SK-N-MC (cell line): ENCODE measurements around the gene LMF1.

ENCODE experiments used
- DNase-seq: peaks from one replicate; pipeline ENCODE4 v3.0.0-alpha.2; 2011; ENCODE audit warnings: low read depth, low spot score
- H3K27ac ChIP-seq: fragments of 200-600 bp; sonication (generic); 2 replicates; pipeline ENCODE4 v1.5.1; 2016; ENCODE audit warnings: mixed run types
- H3K36me3 ChIP-seq: fragments of 200-600 bp; sonication (generic); 2 replicates; pipeline ENCODE4 v1.6.1; 2017; ENCODE audit warnings: antibody characterized with exemption, low read length, mixed read lengths; ENCODE audit not compliant: insufficient read depth
- H3K4me3 ChIP-seq: fragments of 200-600 bp; sonication (generic); 2 replicates; pipeline ENCODE4 v1.5.1; 2016
- H3K9ac ChIP-seq: fragments of 200-600 bp; sonication (generic); 2 replicates; pipeline ENCODE4 v1.8.0; 2017; ENCODE audit warnings: mixed run types, mixed read lengths; ENCODE audit not compliant: insufficient read length
- H3K9me3 ChIP-seq: fragments of 200-600 bp; sonication (generic); 2 replicates; pipeline ENCODE4 v1.6.1; 2017; ENCODE audit warnings: low read depth, mild to moderate bottlenecking, antibody characterized with exemption, low read length, moderate library complexity, mixed read lengths
- EZH2 ChIP-seq: fragments of 200-600 bp; sonication (generic); IDR thresholded peaks from one replicate; pipeline ENCODE4 v1.6.1; 2017; ENCODE audit warnings: antibody characterized with exemption
- FOXP2 ChIP-seq: optimal IDR thresholded peaks from 2 replicates; pipeline ENCODE3; 2011; ENCODE audit warnings: mild to moderate bottlenecking, moderate library complexity; ENCODE audit not compliant: insufficient read depth; ENCODE audit errors: extremely low read length, control extremely low read depth
- POLR2AphosphoS5 ChIP-seq: IDR thresholded peaks from 2 replicates; pipeline ENCODE4 v1.6.1; 2012; ENCODE audit warnings: mild to moderate bottlenecking, low read depth, low read length, borderline replicate concordance

The LMF1 gene

GRCh38 chr16:882256-882655 lies 88.5 kb downstream of the LMF1 start:
- TF ChIP-seq FOXP2 (no peak), POLR2AphosphoS5 (no peak), EZH2 (no peak)
- H3K27ac ChIP-seq: no peak overlapping the region
- H3K9me3 ChIP-seq: peaks cover 4% of the 10 kb centered on the region; the same call in 1 of the 2 replicates
- DNase-seq: no peak
- no peaks in the 10 kb centered on the region for H3K36me3 ChIP-seq
- H3K4me3 ChIP-seq: no peak overlapping the region
- no peak overlapping the region for H3K9ac ChIP-seq

DNA sequence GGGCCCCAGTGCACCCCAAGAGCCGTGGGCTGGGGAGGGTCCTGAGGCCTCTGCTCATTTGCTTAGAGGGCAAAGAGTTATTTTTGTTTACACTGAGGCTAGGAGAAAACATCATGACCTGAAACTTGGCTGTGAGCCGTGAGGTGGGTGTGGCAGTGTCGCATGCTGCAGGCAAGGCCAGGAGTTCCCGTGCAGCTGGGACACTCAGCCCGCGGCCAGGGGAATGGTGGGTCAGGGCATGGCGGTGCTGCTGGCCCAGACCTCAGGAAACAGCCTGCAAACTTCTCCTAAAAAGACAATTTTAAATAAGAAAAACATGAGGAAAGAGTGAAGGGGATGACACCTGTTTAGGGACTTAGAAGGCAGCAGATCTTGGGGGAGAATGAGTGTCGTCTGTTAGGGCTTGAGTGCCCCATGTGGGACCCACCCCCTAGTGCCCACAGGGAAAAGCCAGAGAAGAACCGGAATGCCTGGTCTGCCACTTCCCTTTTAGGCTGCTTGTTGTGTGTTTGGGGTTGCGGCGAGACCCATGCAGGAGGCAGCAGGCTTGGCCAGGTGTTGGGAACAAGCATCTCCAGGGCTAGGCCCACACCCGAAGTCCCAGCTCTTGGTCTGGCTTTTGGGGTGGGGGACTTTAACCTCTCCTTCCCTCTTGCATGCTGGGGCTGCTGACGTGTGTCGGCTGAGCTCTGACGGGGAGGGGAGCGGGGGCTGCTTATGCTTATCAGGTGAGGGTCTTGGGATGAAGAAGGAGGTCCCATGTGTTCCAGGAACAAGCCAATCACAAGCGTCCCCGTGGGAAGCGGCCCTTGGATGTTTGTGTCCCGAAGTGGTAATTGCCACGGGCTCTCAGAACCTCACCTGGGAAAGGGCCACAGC lies 89.3 kb downstream of the LMF1 start:
- Histone ChIP-seq H3K4me3 (no peak overlapping the region), H3K9ac (no peak overlapping the region), H3K27ac (no peak overlapping the region), H3K36me3 (no peaks in the 10 kb centered on the region), H3K9me3 (peaks cover 4% of the 10 kb centered on the region; the same call in 1 of the 2 replicates)
- TF ChIP-seq POLR2AphosphoS5: no peak
- TF ChIP-seq EZH2: no peak
- TF ChIP-seq FOXP2: no peak
- DNase-seq: no peak

DNA sequence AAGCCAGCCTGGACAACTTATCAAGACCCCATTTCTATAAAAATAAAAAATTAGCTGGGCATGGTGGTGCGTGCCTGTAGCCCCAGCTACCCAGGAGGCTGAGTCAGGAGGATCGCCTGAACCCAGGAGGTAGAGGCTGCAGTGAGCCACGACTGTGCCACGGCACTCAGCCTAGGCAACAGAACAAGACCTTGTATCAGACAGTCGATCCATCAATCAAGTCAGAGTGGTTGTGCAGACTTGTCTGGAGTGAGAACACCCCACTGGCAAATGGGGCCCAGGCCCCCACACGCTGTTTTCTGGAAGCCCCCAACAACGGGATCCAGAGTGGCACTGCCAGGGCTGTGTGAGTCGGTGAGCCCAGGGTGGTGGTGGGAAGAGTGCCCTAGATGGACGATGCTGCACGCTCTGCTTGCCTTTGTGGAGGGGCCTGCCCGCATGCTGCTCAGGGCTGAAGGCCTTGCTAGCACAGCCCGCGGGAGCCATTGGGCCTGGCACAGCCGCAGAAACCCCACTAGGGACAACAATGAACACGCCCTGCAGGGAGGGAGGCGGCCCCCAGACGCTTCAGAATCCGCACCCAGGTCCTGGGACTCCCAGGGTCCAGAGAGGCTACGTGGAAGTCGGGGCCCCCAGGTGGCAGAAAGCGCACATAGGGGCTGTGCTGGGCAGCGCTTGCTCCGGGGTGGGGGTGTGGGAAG lies 90.2 kb downstream of the LMF1 start:
- H3K27ac ChIP-seq: no peak overlapping the region
- no peak overlapping the region for H3K4me3 ChIP-seq
- DNase-seq: no peak
- no peak for TF ChIP-seq POLR2AphosphoS5
- no peak for TF ChIP-seq FOXP2
- no peak for TF ChIP-seq EZH2
- H3K36me3 ChIP-seq: no peaks in the 10 kb centered on the region
- H3K9ac ChIP-seq: no peak overlapping the region
- H3K9me3 ChIP-seq: peaks cover 4% of the 10 kb centered on the region; the same call in 1 of the 2 replicates

- Histone ChIP-seq H3K27ac (no peak overlapping the region), H3K36me3 (no peaks in the 10 kb centered on the region), H3K9ac (no peak overlapping the region), H3K4me3 (no peak overlapping the region), H3K9me3 (peaks cover 4% of the 10 kb centered on the region; the same call in 1 of the 2 replicates)
- no peak for DNase-seq
- TF ChIP-seq POLR2AphosphoS5 (no peak), EZH2 (no peak), FOXP2 (no peak)
These were observed 90.8 kb downstream of the LMF1 start for GRCh38 chr16:879986-880385.

- no peak overlapping the region for H3K9ac ChIP-seq
- TF ChIP-seq POLR2AphosphoS5: no peak
- no peak for TF ChIP-seq FOXP2
- no peak for TF ChIP-seq EZH2
- peaks cover 4% of the 10 kb centered on the region; the same call in 1 of the 2 replicates for H3K9me3 ChIP-seq
- H3K27ac ChIP-seq: no peak overlapping the region
- DNase-seq: no peak
- H3K36me3 ChIP-seq: no peaks in the 10 kb centered on the region
- no peak overlapping the region for H3K4me3 ChIP-seq
These were observed 91.3 kb downstream of the LMF1 start for GRCh38 chr16:879461-879861.

DNA sequence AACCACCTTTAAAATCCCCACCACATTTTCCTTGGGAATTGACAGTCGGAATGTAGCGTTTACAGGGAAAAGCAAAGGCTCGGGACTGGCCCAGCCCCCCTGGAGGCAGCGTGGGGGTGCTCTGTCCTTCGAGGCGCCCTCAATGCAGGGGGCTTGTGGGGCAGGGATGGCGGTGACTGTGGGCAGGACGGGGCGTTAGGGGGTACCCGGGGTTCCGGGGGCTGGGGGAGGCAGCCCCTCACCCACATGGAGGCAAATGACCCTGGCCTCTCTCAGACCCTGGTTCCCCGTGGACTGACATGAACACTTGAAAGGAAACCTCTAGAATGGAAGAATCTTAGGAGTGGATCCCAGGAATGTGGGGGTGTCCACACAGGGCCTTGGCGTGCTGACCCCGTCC lies 91.9 kb downstream of the LMF1 start:
- Histone ChIP-seq H3K36me3 (no peaks in the 10 kb centered on the region), H3K4me3 (no peak overlapping the region), H3K27ac (no peak overlapping the region), H3K9ac (no peak overlapping the region), H3K9me3 (peaks cover under 1% of the 10 kb centered on the region; the same call in 1 of the 2 replicates)
- TF ChIP-seq POLR2AphosphoS5 (no peak), EZH2 (no peak), FOXP2 (no peak)
- no peak for DNase-seq

- TF ChIP-seq POLR2AphosphoS5 (no peak), FOXP2 (no peak), EZH2 (no peak)
- no peak overlapping the region for H3K4me3 ChIP-seq
- H3K9ac ChIP-seq: no peak overlapping the region
- no peaks in the 10 kb centered on the region for H3K9me3 ChIP-seq
- H3K36me3 ChIP-seq: no peaks in the 10 kb centered on the region
- no peak for DNase-seq
- H3K27ac ChIP-seq: no peak overlapping the region
These were observed 92.6 kb downstream of the LMF1 start for GRCh38 chr16:878072-878784.
